HCT116 (cell line): ENCODE data around the gene DCP1B. TPM values are rescaled to one million over a fixed set of nuclear protein-coding genes. Genes with fewer than 3 reads are reported as not detected.

Experiments used
- ATAC-seq: fragments of 200-7000 bp; cut with Tn5 transposase; 2 replicates; pipeline ENCODE4 v1.9.1; 2020; ENCODE audit warnings: mild to moderate bottlenecking, moderate library complexity
- BruUV-seq: library from RNA; stranded (reverse); fragments of 400-500 nt; replicated peaks from 2 replicates; lab custom pipeline; 2021; lab: Mats Ljungman, UMichigan
- CTCF ChIA-PET: fragments of 300-600 bp; sonication (Branson Sonifier 250); formaldehyde crosslinking; loops from one replicate; lab custom pipeline; 2021; ENCODE audit warnings: antibody characterized with exemption; lab: Charles Lee
- POLR2A ChIA-PET: fragments of 300-600, 350-600 bp; sonication (Branson Sonifier 250); formaldehyde crosslinking; loops from one replicate; lab custom pipeline; 2021; ENCODE audit warnings: antibody characterized with exemption; lab: Charles Lee
- RAD21 ChIA-PET, 2 experiments: fragments of 300-600 bp; sonication (Branson Sonifier 250); formaldehyde crosslinking; loops; one replicate each; lab custom pipeline; 2023; ENCODE audit warnings: low total read pairs in 2 of 2; ENCODE audit not compliant: uncharacterized antibody in 2 of 2, unreplicated experiment in 2 of 2, low non-redundant PET in 1 of 2; lab: Charles Lee
- DNase-seq: peaks from one replicate; pipeline ENCODE4 v3.0.0-alpha.2; 2010; ENCODE audit warnings: low read depth, low spot score
- H2AFZ ChIP-seq: fragments of 200-600 bp; shearing (Covaris generic), sonication (generic); 2 replicates; pipeline ENCODE4 v1.6.1; 2017; ENCODE audit warnings: low read depth, mixed run types, mixed read lengths, antibody characterized with exemption, low read length; ENCODE audit not compliant: poor library complexity, severe bottlenecking
- H3K27ac ChIP-seq: 2 replicates; pipeline ENCODE4 v1.5.1; 2012; ENCODE audit warnings: low read depth, low read length
- H3K27me3 ChIP-seq: fragments of 200-600 bp; sonication (generic); 2 replicates; pipeline ENCODE4 v1.6.1; 2016; ENCODE audit warnings: mixed run types, low read length, mixed read lengths; ENCODE audit not compliant: insufficient read depth
- H3K36me3 ChIP-seq, 2 experiments: fragments of 200-500 bp in 1 of 2; fragments of 200-600 bp in 1 of 2; sonication (Bioruptor generic) in 1 of 2; sonication (generic) in 1 of 2; 2 replicates each; pipeline versions ENCODE4 v1.5.1 to v1.6.1; 2014 to 2016; ENCODE audit warnings: low read length in 2 of 2, inconsistent platforms in 1 of 2, mixed read lengths in 1 of 2, mixed run types in 1 of 2; ENCODE audit not compliant: insufficient read depth in 2 of 2, control insufficient read depth in 1 of 2
- H3K4me1 ChIP-seq, 2 experiments: fragments of 200-600 bp in 1 of 2; sonication (generic) in 1 of 2; 2 replicates each; pipeline versions ENCODE4 v1.5.1 to v1.6.1; 2012 to 2017; ENCODE audit warnings: low read length in 2 of 2, inconsistent platforms in 1 of 2, mild to moderate bottlenecking in 1 of 2, mixed read lengths in 1 of 2, mixed run types in 1 of 2, moderate library complexity in 1 of 2; ENCODE audit not compliant: insufficient read depth in 2 of 2, control insufficient read depth in 1 of 2
- H3K4me2 ChIP-seq: fragments of 200-600 bp; sonication (generic); 2 replicates; pipeline ENCODE4 v1.6.1; 2017; ENCODE audit warnings: mixed run types, low read length, mixed read lengths
- H3K4me3 ChIP-seq, 2 experiments: fragments of 200-600 bp in 1 of 2; sonication (generic) in 1 of 2; replicated peaks in 1 of 2; 2 replicates each; pipeline ENCODE4 v1.5.1; 2011 to 2016; ENCODE audit warnings: low read length in 2 of 2, control low read depth in 1 of 2, low read depth in 1 of 2, mild to moderate bottlenecking in 1 of 2, mixed read lengths in 1 of 2, mixed run types in 1 of 2
- H3K79me2 ChIP-seq: fragments of 200-600 bp; sonication (generic); 2 replicates; pipeline ENCODE4 v1.6.1; 2017; ENCODE audit warnings: mild to moderate bottlenecking, mixed run types, low read length, moderate library complexity, mixed read lengths; ENCODE audit not compliant: insufficient read depth
- H3K9ac ChIP-seq: fragments of 200-600 bp; sonication (generic); 2 replicates; pipeline ENCODE4 v1.6.1; 2016; ENCODE audit warnings: low read length, mixed read lengths
- H3K9me2 ChIP-seq: fragments of 200-600 bp; sonication (generic), shearing (Covaris generic); 2 replicates; pipeline ENCODE4 v1.6.1; 2017; ENCODE audit warnings: mixed run types, mild to moderate bottlenecking, moderate library complexity; ENCODE audit not compliant: insufficient read depth
- H3K9me3 ChIP-seq, 2 experiments: fragments of 200-500 bp in 1 of 2; fragments of 200-600 bp in 1 of 2; sonication (Bioruptor generic) in 1 of 2; sonication (generic) in 1 of 2; 2 replicates each; pipeline ENCODE4 v1.6.1; 2014 to 2017; ENCODE audit warnings: low read length in 2 of 2, mixed read lengths in 2 of 2, inconsistent platforms in 1 of 2, low read depth in 1 of 2, mild to moderate bottlenecking in 1 of 2, mixed run types in 1 of 2, moderate library complexity in 1 of 2; ENCODE audit not compliant: control insufficient read depth in 1 of 2, insufficient read depth in 1 of 2
- H4K20me1 ChIP-seq: fragments of 200-600 bp; sonication (generic), shearing (Covaris generic); 2 replicates; pipeline ENCODE4 v1.6.1; 2017; ENCODE audit warnings: mixed run types, mild to moderate bottlenecking, moderate library complexity; ENCODE audit not compliant: insufficient read depth
- CEBPB ChIP-seq: IDR thresholded peaks from 2 replicates; pipeline ENCODE4 v1.6.1; 2012; ENCODE audit warnings: low read depth
- ELF1 ChIP-seq: IDR thresholded peaks from 2 replicates; pipeline ENCODE4 v1.6.1; 2012; ENCODE audit warnings: low read depth, borderline replicate concordance
- EZH2 ChIP-seq: fragments of 200-600 bp; sonication (generic); IDR thresholded peaks from 2 replicates; pipeline ENCODE4 v1.6.1; 2017; ENCODE audit warnings: antibody characterized with exemption, mixed run types
- EZH2phosphoT487 ChIP-seq: fragments of 200-600 bp; IDR thresholded peaks from 2 replicates; pipeline ENCODE4 v1.6.1; 2018; ENCODE audit warnings: antibody characterized with exemption, borderline replicate concordance
- FOSL1 ChIP-seq: IDR thresholded peaks from 2 replicates; pipeline ENCODE4 v1.6.1; 2012; ENCODE audit warnings: low read depth
- POLR2A ChIP-seq: IDR thresholded peaks from 2 replicates; pipeline ENCODE4 v1.7.0; 2011; ENCODE audit warnings: borderline replicate concordance; ENCODE audit not compliant: insufficient read depth, insufficient read length; ENCODE audit errors: extremely low read depth
- POLR2AphosphoS5 ChIP-seq: IDR thresholded peaks from 2 replicates; pipeline ENCODE4 v1.6.1; 2011; ENCODE audit warnings: mild to moderate bottlenecking, low read depth, low read length, moderate library complexity
- RAD21 ChIP-seq: IDR thresholded peaks from 2 replicates; pipeline ENCODE4 v1.6.1; 2012; ENCODE audit warnings: low read depth, mild to moderate bottlenecking
- SIN3A ChIP-seq: IDR thresholded peaks from 2 replicates; pipeline ENCODE4 v1.6.1; 2012; ENCODE audit warnings: low read depth
- SP1 ChIP-seq: IDR thresholded peaks from 2 replicates; pipeline ENCODE4 v1.6.1; 2012; ENCODE audit warnings: low read depth
- SRF ChIP-seq: IDR thresholded peaks from 2 replicates; pipeline ENCODE4 v1.6.1; 2012; ENCODE audit warnings: low read depth
- ZNF274 ChIP-seq: fragments of 200-500 bp; sonication (Bioruptor generic); IDR thresholded peaks from 2 replicates; pipeline ENCODE4 v1.6.1; 2014; ENCODE audit warnings: mild to moderate bottlenecking, low read depth, low read length, inconsistent platforms
- intact Hi-C: fragments of 100-400 bp; cut with micrococcal nuclease; formaldehyde crosslinking; loops from 2 replicates; pipeline ENCODE4 v1.10.0; 2022
- total RNA-seq: library from RNA; stranded (reverse); gene quantifications from one replicate; pipeline ENCODE4 v1.2.1, GENCODE V29; 2021; ENCODE audit not compliant: unreplicated experiment
- TF ChIP-seq, protein P1 (sequence below): IDR thresholded peaks from 2 replicates; pipeline ENCODE4 v1.6.1; 2012
- TF ChIP-seq, protein P2 (sequence below): IDR thresholded peaks from 2 replicates; pipeline ENCODE4 v1.6.1; 2011; ENCODE audit warnings: mild to moderate bottlenecking, low read length, moderate library complexity; ENCODE audit not compliant: insufficient replicate concordance; ENCODE audit errors: extremely low read depth
- TF ChIP-seq, protein P3 (sequence below): IDR thresholded peaks from 2 replicates; pipeline ENCODE4 v1.6.1; 2012; ENCODE audit warnings: low read depth
- TF ChIP-seq, protein P4 (sequence below): IDR thresholded peaks from 2 replicates; pipeline ENCODE4 v1.6.1; 2012

DCP1B gene
- total RNA-seq, 1 experiment from 2014 or later: 13.8 TPM

DNA sequence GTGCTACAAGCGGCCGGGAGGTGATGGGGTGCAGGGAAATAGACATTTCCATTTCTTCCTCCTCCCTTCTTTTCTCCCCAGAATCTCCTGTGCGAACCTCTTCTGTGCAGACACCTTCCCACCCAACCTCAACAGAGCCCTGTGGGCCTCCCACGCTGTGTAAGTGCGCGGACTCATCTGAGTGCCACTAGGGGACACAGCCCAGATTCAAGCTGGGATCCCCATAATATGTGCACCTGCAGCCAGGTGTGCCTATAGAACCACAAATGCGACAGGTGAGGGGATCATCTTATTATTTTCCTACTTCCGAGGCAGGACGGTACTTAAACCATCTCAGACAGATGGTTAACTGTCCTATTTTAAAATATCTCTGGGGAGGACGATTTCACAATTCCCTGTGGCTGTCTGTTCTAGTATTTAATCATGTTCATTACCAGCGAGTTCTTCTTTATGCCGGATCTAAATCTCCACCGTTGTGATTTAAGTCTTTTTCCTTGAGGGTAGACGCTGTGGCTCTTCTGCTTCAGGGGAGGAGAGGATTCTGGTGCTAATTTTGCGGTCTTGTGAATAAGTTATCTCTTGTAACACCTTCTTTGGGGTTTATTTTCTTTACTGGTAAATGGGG lies 31.3 kb upstream of the DCP1B start (continued):
- no peak for TF ChIP-seq FOSL1
- no peak for TF ChIP-seq CEBPB
- TF ChIP-seq EZH2phosphoT487: no peak
- no peak for TF ChIP-seq ZNF274
- no peak for TF ChIP-seq RAD21
- no peak for TF ChIP-seq ELF1
- no peak for TF ChIP-seq POLR2A

DNA sequence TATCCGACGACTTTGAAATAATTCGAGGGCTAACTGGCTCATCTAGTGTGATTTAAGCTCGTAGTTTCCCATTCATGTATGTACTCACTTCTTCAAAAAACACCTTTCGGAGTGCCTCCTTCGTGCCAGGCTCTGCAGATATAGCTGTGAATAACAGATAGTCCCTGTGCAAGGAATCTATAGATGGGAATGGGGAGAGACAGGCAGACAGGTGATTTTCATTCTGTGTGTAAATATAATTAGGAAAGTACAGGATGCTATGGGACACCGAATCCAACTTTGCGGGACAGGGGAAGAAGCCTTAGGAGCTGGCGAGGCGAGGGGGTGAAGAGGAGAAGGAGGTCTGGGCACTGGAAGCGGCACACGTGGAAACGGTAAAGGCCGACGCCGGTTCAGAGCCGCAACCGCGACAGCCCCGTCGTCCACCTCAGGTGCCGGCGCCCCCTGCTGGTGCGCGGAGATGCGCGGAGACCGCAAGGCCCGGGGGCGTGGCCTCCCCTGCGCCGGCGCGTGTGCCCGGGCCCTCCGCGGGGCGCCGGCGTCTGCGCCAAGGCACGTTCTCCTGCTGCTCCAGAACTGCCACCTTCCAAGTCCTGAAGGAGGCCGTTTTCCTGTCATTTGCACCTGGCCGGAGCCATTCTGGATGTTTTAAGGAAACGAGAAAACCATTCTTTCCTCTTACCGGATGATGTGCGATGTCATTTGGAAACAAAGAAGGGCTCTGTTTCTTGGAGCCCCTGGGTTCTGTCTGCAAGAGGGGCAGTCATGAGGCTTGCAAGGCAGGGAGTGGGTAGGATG lies 30.6 kb upstream of the DCP1B start:
- ChIA-PET POLR2A (no interaction called here), CTCF (interaction anchor here (0.6 to 1.2 kb wide), 4 partner anchors 9 to 400 kb away, joined by 3 to 4 read pairs (median 3); no protein-coding TSS in a partner anchor), RAD21 (no interaction called here)
- no peak overlapping the region for H3K9ac ChIP-seq
- no peaks in the 10 kb centered on the region for H3K9me3 ChIP-seq
- H3K79me2 ChIP-seq: no peaks in the 10 kb centered on the region
- no peaks in the 10 kb centered on the region for H3K9me2 ChIP-seq
- H4K20me1 ChIP-seq: no peaks in the 10 kb centered on the region
- intact Hi-C loops: loop anchor here (1.0 to 5.0 kb wide), 3 partner anchors 95 to 383 kb away; no protein-coding TSS in a partner anchor
- no peak overlapping the region for H3K27ac ChIP-seq
- no TSS peak for BruUV-seq
- DNase-seq (peak; percentile 60), ATAC-seq (peak; percentile 98)
- peak overlapping the region; percentile 78 for H3K4me2 ChIP-seq
- H2AFZ ChIP-seq: peak overlapping the region; percentile 93
- H3K4me1 ChIP-seq: peaks cover 5 to 11% of the 10 kb centered on the region in 2 experiments
- peak overlapping the region; percentile 30 to 47 for H3K4me3 ChIP-seq
- H3K27me3 ChIP-seq: peaks cover 38% of the 10 kb centered on the region; the same call in 1 of the 2 replicates
- H3K36me3 ChIP-seq: no peaks in the 10 kb centered on the region
- TF ChIP-seq SRF (no peak), EZH2phosphoT487 (no peak), SIN3A (no peak), POLR2AphosphoS5 (peak; percentile 69), EZH2 (no peak), CEBPB (no peak), SP1 (no peak), POLR2A (peak; percentile 67), ZNF274 (no peak), RAD21 (peak; percentile 64), ELF1 (no peak)
- TF ChIP-seq, protein P1, sequence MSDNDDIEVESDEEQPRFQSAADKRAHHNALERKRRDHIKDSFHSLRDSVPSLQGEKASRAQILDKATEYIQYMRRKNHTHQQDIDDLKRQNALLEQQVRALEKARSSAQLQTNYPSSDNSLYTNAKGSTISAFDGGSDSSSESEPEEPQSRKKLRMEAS: peak; percentile 95
- TF ChIP-seq, protein P2, sequence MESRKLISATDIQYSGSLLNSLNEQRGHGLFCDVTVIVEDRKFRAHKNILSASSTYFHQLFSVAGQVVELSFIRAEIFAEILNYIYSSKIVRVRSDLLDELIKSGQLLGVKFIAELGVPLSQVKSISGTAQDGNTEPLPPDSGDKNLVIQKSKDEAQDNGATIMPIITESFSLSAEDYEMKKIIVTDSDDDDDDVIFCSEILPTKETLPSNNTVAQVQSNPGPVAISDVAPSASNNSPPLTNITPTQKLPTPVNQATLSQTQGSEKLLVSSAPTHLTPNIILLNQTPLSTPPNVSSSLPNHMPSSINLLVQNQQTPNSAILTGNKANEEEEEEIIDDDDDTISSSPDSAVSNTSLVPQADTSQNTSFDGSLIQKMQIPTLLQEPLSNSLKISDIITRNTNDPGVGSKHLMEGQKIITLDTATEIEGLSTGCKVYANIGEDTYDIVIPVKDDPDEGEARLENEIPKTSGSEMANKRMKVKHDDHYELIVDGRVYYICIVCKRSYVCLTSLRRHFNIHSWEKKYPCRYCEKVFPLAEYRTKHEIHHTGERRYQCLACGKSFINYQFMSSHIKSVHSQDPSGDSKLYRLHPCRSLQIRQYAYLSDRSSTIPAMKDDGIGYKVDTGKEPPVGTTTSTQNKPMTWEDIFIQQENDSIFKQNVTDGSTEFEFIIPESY: no peak
- TF ChIP-seq, protein P3, sequence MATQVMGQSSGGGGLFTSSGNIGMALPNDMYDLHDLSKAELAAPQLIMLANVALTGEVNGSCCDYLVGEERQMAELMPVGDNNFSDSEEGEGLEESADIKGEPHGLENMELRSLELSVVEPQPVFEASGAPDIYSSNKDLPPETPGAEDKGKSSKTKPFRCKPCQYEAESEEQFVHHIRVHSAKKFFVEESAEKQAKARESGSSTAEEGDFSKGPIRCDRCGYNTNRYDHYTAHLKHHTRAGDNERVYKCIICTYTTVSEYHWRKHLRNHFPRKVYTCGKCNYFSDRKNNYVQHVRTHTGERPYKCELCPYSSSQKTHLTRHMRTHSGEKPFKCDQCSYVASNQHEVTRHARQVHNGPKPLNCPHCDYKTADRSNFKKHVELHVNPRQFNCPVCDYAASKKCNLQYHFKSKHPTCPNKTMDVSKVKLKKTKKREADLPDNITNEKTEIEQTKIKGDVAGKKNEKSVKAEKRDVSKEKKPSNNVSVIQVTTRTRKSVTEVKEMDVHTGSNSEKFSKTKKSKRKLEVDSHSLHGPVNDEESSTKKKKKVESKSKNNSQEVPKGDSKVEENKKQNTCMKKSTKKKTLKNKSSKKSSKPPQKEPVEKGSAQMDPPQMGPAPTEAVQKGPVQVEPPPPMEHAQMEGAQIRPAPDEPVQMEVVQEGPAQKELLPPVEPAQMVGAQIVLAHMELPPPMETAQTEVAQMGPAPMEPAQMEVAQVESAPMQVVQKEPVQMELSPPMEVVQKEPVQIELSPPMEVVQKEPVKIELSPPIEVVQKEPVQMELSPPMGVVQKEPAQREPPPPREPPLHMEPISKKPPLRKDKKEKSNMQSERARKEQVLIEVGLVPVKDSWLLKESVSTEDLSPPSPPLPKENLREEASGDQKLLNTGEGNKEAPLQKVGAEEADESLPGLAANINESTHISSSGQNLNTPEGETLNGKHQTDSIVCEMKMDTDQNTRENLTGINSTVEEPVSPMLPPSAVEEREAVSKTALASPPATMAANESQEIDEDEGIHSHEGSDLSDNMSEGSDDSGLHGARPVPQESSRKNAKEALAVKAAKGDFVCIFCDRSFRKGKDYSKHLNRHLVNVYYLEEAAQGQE: no peak
- TF ChIP-seq, protein P4, sequence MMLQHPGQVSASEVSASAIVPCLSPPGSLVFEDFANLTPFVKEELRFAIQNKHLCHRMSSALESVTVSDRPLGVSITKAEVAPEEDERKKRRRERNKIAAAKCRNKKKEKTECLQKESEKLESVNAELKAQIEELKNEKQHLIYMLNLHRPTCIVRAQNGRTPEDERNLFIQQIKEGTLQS: no peak
